A549 (cell line): ENCODE measurements around the gene SRRT. TPM values are rescaled to one million over a fixed set of nuclear protein-coding genes. Genes with fewer than 3 reads are reported as not detected.

Source experiments
- ATAC-seq, 2 experiments: fragments of 200-7000 bp in 1 of 2; fragments of >200 bp in 1 of 2; cut with Nextera tagmentation in 1 of 2; cut with Tn5 transposase in 1 of 2; 3 replicates each; pipeline versions ENCODE4 v1.8.0 to v1.9.1; 2018 to 2020; ENCODE audit warnings: mild to moderate bottlenecking in 1 of 2, moderate library complexity in 1 of 2
- CTCF ChIA-PET: fragments of 300-600 bp; sonication (Branson Sonifier 250); formaldehyde crosslinking; extraction: SDS; loops from one replicate; lab custom pipeline; 2021; ENCODE audit warnings: antibody characterized with exemption, inconsistent platforms; lab: Yijun Ruan, JAX
- POLR2A ChIA-PET: fragments of 350-600 bp; formaldehyde crosslinking; extraction: SDS; loops from one replicate; lab custom pipeline; 2021; ENCODE audit warnings: antibody characterized with exemption, inconsistent platforms; lab: Yijun Ruan, JAX
- DNase-seq, 2 experiments: peaks; one replicate each; pipeline versions ENCODE4 v3.0.0 to v3.0.0-alpha.2; 2011 to 2016; ENCODE audit warnings: low read depth in 1 of 2, low spot score in 1 of 2
- FAIRE-seq: peaks from 2 replicates; lab custom pipeline; 2011; peaks lifted over from hg19 to GRCh38; lab: Jason Lieb, UNC
- H3K27ac ChIP-seq, 2 experiments: fragments of >200 bp; sonication (Bioruptor Twin); formaldehyde crosslinking; 3 replicates each; pipeline ENCODE4 v1.5.1; 2016 to 2017
- H3K4me1 ChIP-seq: fragments of >200 bp; sonication (Bioruptor Twin); formaldehyde crosslinking; 3 replicates; pipeline ENCODE4 v1.6.1; 2016
- H3K4me2 ChIP-seq: fragments of >200 bp; sonication (Bioruptor Twin); formaldehyde crosslinking; 3 replicates; pipeline ENCODE4 v1.6.1; 2016
- H3K4me3 ChIP-seq: fragments of >200 bp; sonication (Bioruptor Twin); formaldehyde crosslinking; 3 replicates; pipeline ENCODE4 v1.5.1; 2016
- H3K9me3 ChIP-seq: fragments of >200 bp; sonication (Bioruptor Twin); formaldehyde crosslinking; 3 replicates; pipeline ENCODE4 v1.6.1; 2016
- BHLHE40 ChIP-seq: IDR thresholded peaks from 2 replicates; pipeline ENCODE4 v1.6.1; 2012; ENCODE audit warnings: low read depth, low read length, inconsistent platforms
- CBX8 ChIP-seq: fragments of 200-600 bp; sonication (generic); IDR thresholded peaks from 2 replicates; pipeline ENCODE4 v1.6.1; 2016
- CHD4 ChIP-seq: fragments of 200-600 bp; sonication (generic); IDR thresholded peaks from 2 replicates; pipeline ENCODE4 v1.6.1; 2016; ENCODE audit warnings: antibody characterized with exemption, mild to moderate bottlenecking, borderline replicate concordance
- EP300 ChIP-seq, 2 experiments: fragments of >200 bp; sonication (Bioruptor Twin); formaldehyde crosslinking; IDR thresholded peaks; 2 replicates in 1 of 2; 3 replicates in 1 of 2; pipeline ENCODE4 v1.6.1; 2016 to 2017
- FOSB ChIP-seq: fragments of 250-450 bp; sonication (Bioruptor Pico); IDR thresholded peaks from 2 replicates; pipeline ENCODE4 v1.5.0; 2020; ENCODE audit warnings: mild to moderate bottlenecking, moderate library complexity
- FOXS1 ChIP-seq: fragments of 250-450 bp; sonication (Bioruptor Pico); IDR thresholded peaks from 2 replicates; pipeline ENCODE4 v1.5.0; 2020; ENCODE audit warnings: mild to moderate bottlenecking, moderate library complexity
- HDAC2 ChIP-seq: fragments of 200-600 bp; sonication (generic); IDR thresholded peaks from 2 replicates; pipeline ENCODE4 v1.6.1; 2016
- HEYL ChIP-seq: fragments of 250-450 bp; sonication (Bioruptor Pico); IDR thresholded peaks from 2 replicates; pipeline ENCODE4 v1.8.0; 2021; ENCODE audit warnings: mild to moderate bottlenecking, moderate library complexity
- HOXB5 ChIP-seq: fragments of 250-450 bp; sonication (Bioruptor Pico); IDR thresholded peaks from 2 replicates; pipeline ENCODE4 v1.5.0; 2020; ENCODE audit warnings: mild to moderate bottlenecking, moderate library complexity
- JUN ChIP-seq, 2 experiments: fragments of >200 bp; sonication (Bioruptor Twin); formaldehyde crosslinking; IDR thresholded peaks; 2 replicates in 1 of 2; 3 replicates in 1 of 2; pipeline ENCODE4 v1.6.1; 2016 to 2017
- JUNB ChIP-seq: fragments of >200 bp; sonication (Bioruptor Twin); formaldehyde crosslinking; IDR thresholded peaks from 2 replicates; pipeline ENCODE4 v1.6.1; 2016
- KDM1A ChIP-seq: fragments of 200-600 bp; sonication (generic); IDR thresholded peaks from 2 replicates; pipeline ENCODE4 v1.6.1; 2016; ENCODE audit warnings: low read depth, mild to moderate bottlenecking
- NFE2L2 ChIP-seq: fragments of 150-350 bp; conservative IDR thresholded peaks from 2 replicates; pipeline ENCODE4 v1.6.1; 2014; ENCODE audit warnings: low read length
- NPAS2 ChIP-seq: fragments of 250-450 bp; sonication (Bioruptor Pico); IDR thresholded peaks from 2 replicates; pipeline ENCODE4 v1.8.0; 2022; ENCODE audit warnings: mild to moderate bottlenecking, moderate library complexity, borderline replicate concordance
- POLR2A ChIP-seq: IDR thresholded peaks from 2 replicates; pipeline ENCODE4 v1.6.1; 2012; ENCODE audit warnings: mild to moderate bottlenecking, low read length
- RFX5 ChIP-seq: fragments of 450-650 bp; IDR thresholded peaks from 2 replicates; pipeline ENCODE4 v1.7.1; 2014; ENCODE audit warnings: antibody characterized with exemption, mild to moderate bottlenecking, moderate library complexity
- RNF2 ChIP-seq: fragments of 200-600 bp; sonication (generic); IDR thresholded peaks from 2 replicates; pipeline ENCODE4 v1.6.1; 2016; ENCODE audit warnings: low read depth, mild to moderate bottlenecking, antibody characterized with exemption, moderate library complexity, borderline replicate concordance
- TP53 ChIP-seq: fragments of 250-450 bp; sonication (Bioruptor Pico); IDR thresholded peaks from 2 replicates; pipeline ENCODE4 v1.5.0; 2021; ENCODE audit warnings: mild to moderate bottlenecking, moderate library complexity
- ZFP36 ChIP-seq: fragments of 450-650 bp; IDR thresholded peaks from 2 replicates; pipeline ENCODE4 v1.6.1; 2014; ENCODE audit warnings: borderline replicate concordance; ENCODE audit not compliant: partially characterized antibody
- ZNF302 ChIP-seq: fragments of 250-450 bp; sonication (Bioruptor Pico); IDR thresholded peaks from 2 replicates; pipeline ENCODE4 v1.9.0; 2021; ENCODE audit warnings: inconsistent platforms, mild to moderate bottlenecking, moderate library complexity
- ZSCAN20 ChIP-seq: fragments of 250-450 bp; sonication (Bioruptor Pico); IDR thresholded peaks from 2 replicates; pipeline ENCODE4 v1.8.0; 2022; ENCODE audit warnings: mild to moderate bottlenecking, moderate library complexity
- WGBS: methylation state at CpG from one replicate; pipeline ENCODE4 v1.1.6; 2017; ENCODE audit errors: missing lambda C conversion rate; 5-methylcytosine and 5-hydroxymethylcytosine counted together
- polyA plus RNA-seq, 4 experiments: library from polyadenylated mRNA; depleted of rRNA in 3 of 4; stranded (reverse); fragments of >200 nt; fragmentation: RNase III in 1 of 4; extraction: RNeasy Plus Mini Kit Qiagen cat#74134 plus additional on column Dnase treatment in 1 of 4; gene quantifications; 2 replicates in 3 of 4; 3 replicates in 1 of 4; pipeline ENCODE4 v1.2.3, GENCODE V29; 2011 to 2017
- TF ChIP-seq, protein P1 (sequence below): IDR thresholded peaks from 2 replicates; pipeline ENCODE4 v1.6.1; 2012
- TF ChIP-seq, protein P2 (sequence below): fragments of >200 bp; sonication (Bioruptor Twin); formaldehyde crosslinking; IDR thresholded peaks from 3 replicates; pipeline ENCODE4 v1.6.1; 2016
- TF ChIP-seq, protein P3 (sequence below): fragments of 200-600 bp; sonication (generic); IDR thresholded peaks from 2 replicates; pipeline ENCODE4 v1.6.1; 2016; ENCODE audit warnings: antibody characterized with exemption, mild to moderate bottlenecking, moderate library complexity
- TF ChIP-seq, protein P4 (sequence below): fragments of 450-650 bp; IDR thresholded peaks from 2 replicates; pipeline ENCODE4 v1.6.1; 2014; ENCODE audit warnings: antibody characterized with exemption

Gene SRRT
- polyA plus RNA-seq, 2 of the 4 experiments (the other 2 are of a cell fraction) = 49.9 to 194 TPM

DNA sequence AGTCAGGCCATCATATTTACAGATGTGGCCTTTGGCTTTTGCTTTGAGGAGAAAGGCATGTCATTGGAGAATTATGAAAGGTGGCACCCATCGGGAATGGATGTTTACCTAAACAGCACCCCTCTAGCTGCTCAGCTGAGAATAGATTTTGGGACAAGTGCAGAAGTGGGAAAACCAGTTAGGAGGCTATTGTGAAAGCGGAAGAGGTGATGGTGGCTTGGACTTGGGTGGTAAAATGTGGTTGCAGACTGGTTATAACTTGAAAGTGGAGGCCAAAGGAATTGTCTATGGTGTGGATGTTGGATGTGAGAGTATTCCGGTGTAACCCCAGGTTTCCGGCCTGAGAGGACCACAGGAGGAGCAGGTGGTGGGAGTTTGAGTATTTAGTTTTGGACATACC lies 27.5 kb upstream of the SRRT start:
- no peak overlapping the region for H3K4me2 ChIP-seq
- no peaks in the 10 kb centered on the region for H3K4me1 ChIP-seq
- DNase-seq (no peak), ATAC-seq (no peak), FAIRE-seq (no peak)
- ChIA-PET POLR2A (no interaction called here), CTCF (interaction anchor here (0.6 to 15.9 kb wide), 5 partner anchors 19 to 206 kb away, joined by 3 to 280 read pairs (median 15); partner anchors contain the start of genes EPO and POP7)
- H3K4me3 ChIP-seq = no peak overlapping the region
- H3K27ac ChIP-seq = no peak overlapping the region
- TF ChIP-seq HOXB5 (CRISPR knock-in tag) (no peak), RFX5 (no peak), CHD4 (no peak), TP53 (CRISPR knock-in tag) (no peak), JUN (IDR thresholded peaks at IDR 0.05) (no peak), ZFP36 (no peak), RNF2 (no peak), POLR2A (no peak), ZSCAN20 (CRISPR knock-in tag) (no peak), NPAS2 (no peak), NFE2L2 (no peak), HEYL (CRISPR knock-in tag) (no peak)
- TF ChIP-seq, protein P1, sequence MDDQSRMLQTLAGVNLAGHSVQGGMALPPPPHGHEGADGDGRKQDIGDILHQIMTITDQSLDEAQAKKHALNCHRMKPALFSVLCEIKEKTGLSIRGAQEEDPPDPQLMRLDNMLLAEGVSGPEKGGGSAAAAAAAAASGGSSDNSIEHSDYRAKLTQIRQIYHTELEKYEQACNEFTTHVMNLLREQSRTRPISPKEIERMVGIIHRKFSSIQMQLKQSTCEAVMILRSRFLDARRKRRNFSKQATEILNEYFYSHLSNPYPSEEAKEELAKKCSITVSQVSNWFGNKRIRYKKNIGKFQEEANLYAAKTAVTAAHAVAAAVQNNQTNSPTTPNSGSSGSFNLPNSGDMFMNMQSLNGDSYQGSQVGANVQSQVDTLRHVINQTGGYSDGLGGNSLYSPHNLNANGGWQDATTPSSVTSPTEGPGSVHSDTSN = no peak
- TF ChIP-seq, protein P2, sequence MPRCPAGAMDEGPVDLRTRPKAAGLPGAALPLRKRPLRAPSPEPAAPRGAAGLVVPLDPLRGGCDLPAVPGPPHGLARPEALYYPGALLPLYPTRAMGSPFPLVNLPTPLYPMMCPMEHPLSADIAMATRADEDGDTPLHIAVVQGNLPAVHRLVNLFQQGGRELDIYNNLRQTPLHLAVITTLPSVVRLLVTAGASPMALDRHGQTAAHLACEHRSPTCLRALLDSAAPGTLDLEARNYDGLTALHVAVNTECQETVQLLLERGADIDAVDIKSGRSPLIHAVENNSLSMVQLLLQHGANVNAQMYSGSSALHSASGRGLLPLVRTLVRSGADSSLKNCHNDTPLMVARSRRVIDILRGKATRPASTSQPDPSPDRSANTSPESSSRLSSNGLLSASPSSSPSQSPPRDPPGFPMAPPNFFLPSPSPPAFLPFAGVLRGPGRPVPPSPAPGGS = no peak
- TF ChIP-seq, protein P3, sequence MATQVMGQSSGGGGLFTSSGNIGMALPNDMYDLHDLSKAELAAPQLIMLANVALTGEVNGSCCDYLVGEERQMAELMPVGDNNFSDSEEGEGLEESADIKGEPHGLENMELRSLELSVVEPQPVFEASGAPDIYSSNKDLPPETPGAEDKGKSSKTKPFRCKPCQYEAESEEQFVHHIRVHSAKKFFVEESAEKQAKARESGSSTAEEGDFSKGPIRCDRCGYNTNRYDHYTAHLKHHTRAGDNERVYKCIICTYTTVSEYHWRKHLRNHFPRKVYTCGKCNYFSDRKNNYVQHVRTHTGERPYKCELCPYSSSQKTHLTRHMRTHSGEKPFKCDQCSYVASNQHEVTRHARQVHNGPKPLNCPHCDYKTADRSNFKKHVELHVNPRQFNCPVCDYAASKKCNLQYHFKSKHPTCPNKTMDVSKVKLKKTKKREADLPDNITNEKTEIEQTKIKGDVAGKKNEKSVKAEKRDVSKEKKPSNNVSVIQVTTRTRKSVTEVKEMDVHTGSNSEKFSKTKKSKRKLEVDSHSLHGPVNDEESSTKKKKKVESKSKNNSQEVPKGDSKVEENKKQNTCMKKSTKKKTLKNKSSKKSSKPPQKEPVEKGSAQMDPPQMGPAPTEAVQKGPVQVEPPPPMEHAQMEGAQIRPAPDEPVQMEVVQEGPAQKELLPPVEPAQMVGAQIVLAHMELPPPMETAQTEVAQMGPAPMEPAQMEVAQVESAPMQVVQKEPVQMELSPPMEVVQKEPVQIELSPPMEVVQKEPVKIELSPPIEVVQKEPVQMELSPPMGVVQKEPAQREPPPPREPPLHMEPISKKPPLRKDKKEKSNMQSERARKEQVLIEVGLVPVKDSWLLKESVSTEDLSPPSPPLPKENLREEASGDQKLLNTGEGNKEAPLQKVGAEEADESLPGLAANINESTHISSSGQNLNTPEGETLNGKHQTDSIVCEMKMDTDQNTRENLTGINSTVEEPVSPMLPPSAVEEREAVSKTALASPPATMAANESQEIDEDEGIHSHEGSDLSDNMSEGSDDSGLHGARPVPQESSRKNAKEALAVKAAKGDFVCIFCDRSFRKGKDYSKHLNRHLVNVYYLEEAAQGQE = no peak
- WGBS = 94% methylated on average over 4 of the region's 4 CpGs
- H3K9me3 ChIP-seq = no peaks in the 10 kb centered on the region

DNA sequence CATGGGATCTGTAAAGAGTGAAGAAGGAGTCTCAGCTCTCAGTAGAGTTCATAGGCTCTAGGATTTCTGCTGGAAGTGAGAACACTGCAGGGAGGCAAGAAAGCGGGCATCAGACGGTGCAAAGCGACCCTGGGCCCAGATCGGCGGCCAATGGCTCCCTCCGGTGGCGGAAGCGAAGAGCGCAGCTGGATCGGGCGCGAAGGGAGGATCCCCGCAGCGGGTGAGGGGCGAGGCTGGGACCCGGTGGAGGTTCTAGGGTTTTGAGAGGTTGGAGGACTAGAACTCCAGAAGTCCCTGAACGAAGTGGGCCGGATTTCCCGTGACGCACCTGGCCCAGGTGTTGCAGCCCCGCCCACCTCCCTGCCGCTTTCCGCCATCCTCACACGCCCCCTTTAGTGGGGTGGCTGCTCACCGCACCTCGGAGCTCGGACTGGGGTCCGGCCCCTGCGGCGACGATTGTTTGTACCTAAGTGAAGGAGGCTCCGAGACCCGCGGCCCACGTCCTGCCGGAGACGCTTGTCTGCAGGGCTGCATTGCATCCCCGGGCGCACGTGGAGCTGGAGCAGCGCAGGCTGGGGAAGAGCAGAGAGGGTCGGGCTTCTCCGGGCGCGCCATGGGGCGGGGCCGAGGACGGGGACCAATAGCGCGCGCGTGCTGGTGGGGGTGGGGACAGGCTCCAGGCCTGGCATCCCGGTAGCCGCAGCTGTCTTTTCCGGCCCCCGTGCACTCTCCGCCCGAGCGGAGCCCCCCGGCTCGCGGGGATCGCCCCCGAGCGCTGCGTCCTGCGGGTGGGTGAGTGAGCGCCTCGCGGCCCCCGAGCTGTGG lies 22.6 kb upstream of the SRRT start, which contains the start of gene SLC12A9:
Gene SLC12A9 (plus strand): TSS at position 666 of the 825 bp plus-strand sequence. CDS start 1,485 bp downstream, outside the sequence.
- POLR2A ChIA-PET = interaction anchor here (1.1 to 2.9 kb wide), 7 partner anchors 23 to 147 kb away, joined by 3 to 19 read pairs (median 7); partner anchors contain the start of genes EPHB4, POP7, SRRT and UFSP1
- CTCF ChIA-PET = interaction anchor here (0.7 to 15.9 kb wide), 62 partner anchors 10 to 714 kb away, joined by 3 to 280 read pairs (median 5); partner anchors contain the start of genes ACHE, EPHB4, EPO and POP7
- Histone ChIP-seq H3K9me3 (no peaks in the 10 kb centered on the region), H3K27ac (peak within 1 kb of the TSS; percentile 76 to 85), H3K4me3 (peak within 1 kb of the TSS; percentile 77), H3K4me1 (0 out of 3 replicates have a peak, but pooled peaks cover 4% of the 10 kb centered on the region), H3K4me2 (peak within 1 kb of the TSS; percentile 96)
- FAIRE-seq = no peak
- under 1% methylated on average over 16 of the region's 71 CpGs for WGBS
- peak; percentile 86 to 98 for DNase-seq
- ATAC-seq = peak; percentile 98 to 99
- TF ChIP-seq HDAC2 = peak; percentile 80; the same call in 1 of the 2 replicates
- no peak for TF ChIP-seq FOSB (CRISPR knock-in tag)
- TF ChIP-seq ZNF302 (CRISPR knock-in tag) = no peak
- no peak for TF ChIP-seq BHLHE40
- no peak for TF ChIP-seq EP300 (IDR thresholded peaks at IDR 0.05)
- peak; percentile 48; the same call in 1 of the 2 replicates for TF ChIP-seq POLR2A
- TF ChIP-seq NPAS2 = peak; percentile 64; the same call in 1 of the 2 replicates
- no peak for TF ChIP-seq JUNB
- TF ChIP-seq, protein P3 = no peak
- no peak for TF ChIP-seq FOXS1 (CRISPR knock-in tag)
- TF ChIP-seq, protein P4, sequence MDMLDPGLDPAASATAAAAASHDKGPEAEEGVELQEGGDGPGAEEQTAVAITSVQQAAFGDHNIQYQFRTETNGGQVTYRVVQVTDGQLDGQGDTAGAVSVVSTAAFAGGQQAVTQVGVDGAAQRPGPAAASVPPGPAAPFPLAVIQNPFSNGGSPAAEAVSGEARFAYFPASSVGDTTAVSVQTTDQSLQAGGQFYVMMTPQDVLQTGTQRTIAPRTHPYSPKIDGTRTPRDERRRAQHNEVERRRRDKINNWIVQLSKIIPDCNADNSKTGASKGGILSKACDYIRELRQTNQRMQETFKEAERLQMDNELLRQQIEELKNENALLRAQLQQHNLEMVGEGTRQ = peak; percentile 52
- TF ChIP-seq CBX8 = no peak
- 0 out of 2 replicates have a peak, but pooled peaks have one; percentile 28 for TF ChIP-seq KDM1A
